Liver (tissue), 2 donors: ENCODE measurements around the gene PIGH.

Experiments
- FOXA2 ChIP-seq: IDR thresholded peaks from 2 replicates; pipeline ENCODE4 v1.6.1; 2016; ENCODE audit warnings: antibody characterized with exemption
- YY1 ChIP-seq: IDR thresholded peaks from 2 replicates; pipeline ENCODE4 v1.6.1; 2016; ENCODE audit warnings: antibody characterized with exemption, mild to moderate bottlenecking
- TF ChIP-seq, protein P1 (sequence below): fragments of 150-350 bp; IDR thresholded peaks from 2 replicates; pipeline ENCODE4 v1.5.1; 2017; ENCODE audit warnings: improper control_type of control experiment, low read depth, low read length; ENCODE audit not compliant: missing input control
- TF ChIP-seq, protein P2 (sequence below): IDR thresholded peaks from 2 replicates; pipeline ENCODE4 v1.6.1; 2016; ENCODE audit warnings: antibody characterized with exemption, mild to moderate bottlenecking
- TF ChIP-seq, protein P3 (sequence below): IDR thresholded peaks from 2 replicates; pipeline ENCODE4 v1.6.1; 2016; ENCODE audit warnings: antibody characterized with exemption
- TF ChIP-seq, protein P4 (sequence below): IDR thresholded peaks from 2 replicates; pipeline ENCODE4 v1.6.1; 2016; ENCODE audit warnings: antibody characterized with exemption
- donor health status: healthy.

DNA sequence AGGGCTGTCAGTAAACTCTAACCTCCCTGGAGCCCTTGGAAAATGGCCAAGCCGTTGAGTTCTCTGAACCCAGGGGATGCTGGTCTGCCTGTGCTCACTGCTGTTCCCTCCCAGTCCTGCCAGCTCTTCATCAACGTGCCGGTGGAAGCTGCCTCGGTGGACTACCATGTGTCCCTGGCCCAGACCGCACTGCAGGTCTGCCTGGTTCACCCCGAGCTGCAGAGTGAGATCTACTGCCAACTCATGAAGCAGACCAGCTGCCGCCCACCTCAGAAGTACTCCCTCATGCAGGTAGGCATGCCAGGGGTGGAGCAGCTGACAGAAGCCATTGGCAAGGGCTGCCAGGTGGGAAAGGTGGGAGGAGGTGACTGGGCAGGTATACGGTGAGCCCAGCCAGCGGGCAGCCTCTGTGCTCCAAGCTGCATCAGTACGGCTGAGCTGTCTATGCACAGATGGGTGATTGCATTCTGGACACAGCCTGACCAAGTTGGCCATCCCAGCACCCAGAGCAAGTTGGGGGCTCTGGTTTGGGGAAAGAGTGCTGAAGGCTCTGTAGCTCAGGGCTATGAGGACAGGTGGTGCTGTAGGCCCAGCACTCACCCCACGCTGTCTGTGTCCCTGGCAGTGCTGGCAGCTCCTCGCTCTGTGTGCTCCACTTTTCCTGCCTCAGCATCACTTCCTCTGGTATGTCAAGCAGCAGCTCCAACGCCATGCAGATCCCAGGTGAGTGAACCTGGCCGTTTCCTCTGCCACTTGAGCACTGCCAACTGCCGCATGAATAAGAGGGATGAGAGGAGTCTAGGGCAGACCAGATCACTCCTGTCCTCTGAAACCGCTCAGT is 21.9 kb downstream of the PIGH start:
- TF ChIP-seq YY1 = no peak
- TF ChIP-seq, protein P1, sequence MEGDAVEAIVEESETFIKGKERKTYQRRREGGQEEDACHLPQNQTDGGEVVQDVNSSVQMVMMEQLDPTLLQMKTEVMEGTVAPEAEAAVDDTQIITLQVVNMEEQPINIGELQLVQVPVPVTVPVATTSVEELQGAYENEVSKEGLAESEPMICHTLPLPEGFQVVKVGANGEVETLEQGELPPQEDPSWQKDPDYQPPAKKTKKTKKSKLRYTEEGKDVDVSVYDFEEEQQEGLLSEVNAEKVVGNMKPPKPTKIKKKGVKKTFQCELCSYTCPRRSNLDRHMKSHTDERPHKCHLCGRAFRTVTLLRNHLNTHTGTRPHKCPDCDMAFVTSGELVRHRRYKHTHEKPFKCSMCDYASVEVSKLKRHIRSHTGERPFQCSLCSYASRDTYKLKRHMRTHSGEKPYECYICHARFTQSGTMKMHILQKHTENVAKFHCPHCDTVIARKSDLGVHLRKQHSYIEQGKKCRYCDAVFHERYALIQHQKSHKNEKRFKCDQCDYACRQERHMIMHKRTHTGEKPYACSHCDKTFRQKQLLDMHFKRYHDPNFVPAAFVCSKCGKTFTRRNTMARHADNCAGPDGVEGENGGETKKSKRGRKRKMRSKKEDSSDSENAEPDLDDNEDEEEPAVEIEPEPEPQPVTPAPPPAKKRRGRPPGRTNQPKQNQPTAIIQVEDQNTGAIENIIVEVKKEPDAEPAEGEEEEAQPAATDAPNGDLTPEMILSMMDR = no peak
- TF ChIP-seq, protein P2, sequence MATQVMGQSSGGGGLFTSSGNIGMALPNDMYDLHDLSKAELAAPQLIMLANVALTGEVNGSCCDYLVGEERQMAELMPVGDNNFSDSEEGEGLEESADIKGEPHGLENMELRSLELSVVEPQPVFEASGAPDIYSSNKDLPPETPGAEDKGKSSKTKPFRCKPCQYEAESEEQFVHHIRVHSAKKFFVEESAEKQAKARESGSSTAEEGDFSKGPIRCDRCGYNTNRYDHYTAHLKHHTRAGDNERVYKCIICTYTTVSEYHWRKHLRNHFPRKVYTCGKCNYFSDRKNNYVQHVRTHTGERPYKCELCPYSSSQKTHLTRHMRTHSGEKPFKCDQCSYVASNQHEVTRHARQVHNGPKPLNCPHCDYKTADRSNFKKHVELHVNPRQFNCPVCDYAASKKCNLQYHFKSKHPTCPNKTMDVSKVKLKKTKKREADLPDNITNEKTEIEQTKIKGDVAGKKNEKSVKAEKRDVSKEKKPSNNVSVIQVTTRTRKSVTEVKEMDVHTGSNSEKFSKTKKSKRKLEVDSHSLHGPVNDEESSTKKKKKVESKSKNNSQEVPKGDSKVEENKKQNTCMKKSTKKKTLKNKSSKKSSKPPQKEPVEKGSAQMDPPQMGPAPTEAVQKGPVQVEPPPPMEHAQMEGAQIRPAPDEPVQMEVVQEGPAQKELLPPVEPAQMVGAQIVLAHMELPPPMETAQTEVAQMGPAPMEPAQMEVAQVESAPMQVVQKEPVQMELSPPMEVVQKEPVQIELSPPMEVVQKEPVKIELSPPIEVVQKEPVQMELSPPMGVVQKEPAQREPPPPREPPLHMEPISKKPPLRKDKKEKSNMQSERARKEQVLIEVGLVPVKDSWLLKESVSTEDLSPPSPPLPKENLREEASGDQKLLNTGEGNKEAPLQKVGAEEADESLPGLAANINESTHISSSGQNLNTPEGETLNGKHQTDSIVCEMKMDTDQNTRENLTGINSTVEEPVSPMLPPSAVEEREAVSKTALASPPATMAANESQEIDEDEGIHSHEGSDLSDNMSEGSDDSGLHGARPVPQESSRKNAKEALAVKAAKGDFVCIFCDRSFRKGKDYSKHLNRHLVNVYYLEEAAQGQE = no peak
- TF ChIP-seq, protein P3, sequence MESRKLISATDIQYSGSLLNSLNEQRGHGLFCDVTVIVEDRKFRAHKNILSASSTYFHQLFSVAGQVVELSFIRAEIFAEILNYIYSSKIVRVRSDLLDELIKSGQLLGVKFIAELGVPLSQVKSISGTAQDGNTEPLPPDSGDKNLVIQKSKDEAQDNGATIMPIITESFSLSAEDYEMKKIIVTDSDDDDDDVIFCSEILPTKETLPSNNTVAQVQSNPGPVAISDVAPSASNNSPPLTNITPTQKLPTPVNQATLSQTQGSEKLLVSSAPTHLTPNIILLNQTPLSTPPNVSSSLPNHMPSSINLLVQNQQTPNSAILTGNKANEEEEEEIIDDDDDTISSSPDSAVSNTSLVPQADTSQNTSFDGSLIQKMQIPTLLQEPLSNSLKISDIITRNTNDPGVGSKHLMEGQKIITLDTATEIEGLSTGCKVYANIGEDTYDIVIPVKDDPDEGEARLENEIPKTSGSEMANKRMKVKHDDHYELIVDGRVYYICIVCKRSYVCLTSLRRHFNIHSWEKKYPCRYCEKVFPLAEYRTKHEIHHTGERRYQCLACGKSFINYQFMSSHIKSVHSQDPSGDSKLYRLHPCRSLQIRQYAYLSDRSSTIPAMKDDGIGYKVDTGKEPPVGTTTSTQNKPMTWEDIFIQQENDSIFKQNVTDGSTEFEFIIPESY = no peak
- TF ChIP-seq, protein P4, sequence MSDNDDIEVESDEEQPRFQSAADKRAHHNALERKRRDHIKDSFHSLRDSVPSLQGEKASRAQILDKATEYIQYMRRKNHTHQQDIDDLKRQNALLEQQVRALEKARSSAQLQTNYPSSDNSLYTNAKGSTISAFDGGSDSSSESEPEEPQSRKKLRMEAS = no peak
- TF ChIP-seq FOXA2 = no peak
